Upper lobe of right lung (tissue), 1 donor: ENCODE measurements around the gene UCHL3. TPM values are rescaled to one million over a fixed set of nuclear protein-coding genes. Genes with fewer than 3 reads are reported as not detected.
A peak's percentile ranks its signal among the peaks of the same experiment; 100 is the strongest.

Source experiments
- ATAC-seq: fragments of 200-7000 bp; cut with Tn5 transposase; one replicate; pipeline ENCODE4 v1.9.1; 2020; ENCODE audit warnings: mild to moderate bottlenecking, moderate library complexity
- DNase-seq: peaks from one replicate; pipeline ENCODE4 v3.0.0-alpha.2; 2020
- H3K27ac ChIP-seq: fragments of 200-600 bp; one replicate; pipeline ENCODE4 v1.8.0; 2022
- H3K27me3 ChIP-seq: fragments of 200-600 bp; one replicate; pipeline ENCODE4 v1.8.0; 2022; ENCODE audit warnings: mild to moderate bottlenecking
- H3K36me3 ChIP-seq: fragments of 200-600 bp; one replicate; pipeline ENCODE4 v1.8.0; 2022
- H3K4me1 ChIP-seq: fragments of 200-600 bp; one replicate; pipeline ENCODE4 v1.8.0; 2022
- H3K4me3 ChIP-seq: fragments of 200-600 bp; one replicate; pipeline ENCODE4 v1.8.0; 2022; ENCODE audit warnings: mild to moderate bottlenecking
- H3K9me3 ChIP-seq: fragments of 200-600 bp; one replicate; pipeline ENCODE4 v1.8.0; 2022
- CTCF ChIP-seq: fragments of 200-600 bp; IDR thresholded peaks from one replicate; pipeline ENCODE4 v1.8.0; 2022; ENCODE audit warnings: antibody characterized with exemption
- intact Hi-C: fragments of 100-400 bp; cut with DNase I; formaldehyde crosslinking; loops from one replicate; pipeline ENCODE4 v1.11.0; 2022
- total RNA-seq: library from RNA; stranded (reverse); fragmentation: NEBNext Ultra II Directional; extraction: Animal tissue kit (Norgen Biotek cat#: 25700); gene quantifications from one replicate; pipeline ENCODE4 v1.2.1, GENCODE V29; 2021
- donor health status: DM: no; HTN: yes; CAD: no; lungs with severe emphysema.

UCHL3 gene
- total RNA-seq, 1 donor from 2014 or later = 12.9 TPM

GRCh38 chr13:75554981-75555380 lies 5.4 kb downstream of the UCHL3 start:
- TF ChIP-seq CTCF = no peak
- Histone ChIP-seq H3K4me1 (peaks cover 8% of the 10 kb centered on the region), H3K27me3 (no peaks in the 10 kb centered on the region), H3K27ac (no peak overlapping the region), H3K9me3 (no peaks in the 10 kb centered on the region), H3K36me3 (no peaks in the 10 kb centered on the region), H3K4me3 (no peak overlapping the region)
- DNase-seq (no peak), ATAC-seq (no peak)
- intact Hi-C loops = no loop called here

GRCh38 chr13:75555836-75556235 lies 6.2 kb downstream of the UCHL3 start:
- Histone ChIP-seq H3K9me3 (no peaks in the 10 kb centered on the region), H3K27me3 (no peaks in the 10 kb centered on the region), H3K4me1 (peaks cover 3% of the 10 kb centered on the region), H3K27ac (no peak overlapping the region), H3K4me3 (no peak overlapping the region), H3K36me3 (peaks cover 3% of the 10 kb centered on the region)
- intact Hi-C loops = no loop called here
- no peak for TF ChIP-seq CTCF
- no peak for ATAC-seq
- DNase-seq = no peak

DNA sequence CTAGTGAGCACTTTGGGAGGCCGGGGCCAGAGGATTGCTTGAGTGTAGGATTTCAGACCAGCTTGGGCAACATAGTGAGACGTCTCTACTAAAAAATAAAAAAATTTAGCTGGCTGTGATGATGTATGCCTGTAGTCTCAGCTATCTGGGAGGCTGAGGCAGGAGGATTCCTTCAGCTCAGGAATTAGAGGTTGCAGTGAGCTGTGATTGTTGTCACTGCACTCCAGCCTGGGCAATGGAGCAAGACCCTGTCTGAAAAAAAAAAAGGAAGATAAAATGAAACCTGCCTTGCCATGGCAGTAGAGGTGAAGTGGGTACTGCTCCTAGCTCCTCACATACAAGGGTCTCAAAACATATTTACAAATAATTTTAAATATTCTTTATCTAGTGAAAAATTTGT lies 7.4 kb downstream of the UCHL3 start:
- Histone ChIP-seq H3K27me3 (no peaks in the 10 kb centered on the region), H3K4me3 (no peak overlapping the region), H3K4me1 (no peaks in the 10 kb centered on the region), H3K27ac (no peak overlapping the region), H3K9me3 (no peaks in the 10 kb centered on the region), H3K36me3 (peaks cover 11% of the 10 kb centered on the region)
- TF ChIP-seq CTCF = no peak
- no peak for ATAC-seq
- intact Hi-C loops = no loop called here
- no peak for DNase-seq

GRCh38 chr13:75558145-75558840 lies 8.7 kb downstream of the UCHL3 start:
- intact Hi-C loops = no loop called here
- Histone ChIP-seq H3K36me3 (peaks cover 14% of the 10 kb centered on the region), H3K27ac (no peak overlapping the region), H3K4me3 (no peak overlapping the region), H3K27me3 (no peaks in the 10 kb centered on the region), H3K4me1 (no peaks in the 10 kb centered on the region), H3K9me3 (no peaks in the 10 kb centered on the region)
- no peak for DNase-seq
- ATAC-seq = no peak
- no peak for TF ChIP-seq CTCF

- TF ChIP-seq CTCF = peak; percentile 29
- peaks cover 42% of the 10 kb centered on the region for H3K36me3 ChIP-seq
- H3K4me1 ChIP-seq = no peaks in the 10 kb centered on the region
- intact Hi-C loops = no loop called here
- no peaks in the 10 kb centered on the region for H3K9me3 ChIP-seq
- no peaks in the 10 kb centered on the region for H3K27me3 ChIP-seq
- no peak overlapping the region for H3K27ac ChIP-seq
- no peak for ATAC-seq
- H3K4me3 ChIP-seq = no peak overlapping the region
- DNase-seq = no peak
These were observed 17.1 kb downstream of the UCHL3 start for GRCh38 chr13:75566658-75567057.

- DNase-seq = no peak
- Histone ChIP-seq H3K9me3 (no peaks in the 10 kb centered on the region), H3K27ac (no peak overlapping the region), H3K4me1 (no peaks in the 10 kb centered on the region), H3K27me3 (no peaks in the 10 kb centered on the region), H3K4me3 (no peak overlapping the region), H3K36me3 (peaks cover 44% of the 10 kb centered on the region)
- intact Hi-C loops = no loop called here
- TF ChIP-seq CTCF = no peak
- no peak for ATAC-seq
These were observed 20.0 kb downstream of the UCHL3 start for GRCh38 chr13:75569576-75569975.
